ENCODE measurements around the gene MALT1. TPM values are rescaled to one million over a fixed set of nuclear protein-coding genes. Genes with fewer than 3 reads are reported as not detected.

Gene MALT1
- total RNA-seq, 1 donor from 2014 or later, result 28.4 TPM

- no peaks in the 10 kb centered on the region for H3F3A ChIP-seq (ENCODE audit: low read depth)
- Mint-ChIP-seq H3K9me3 (no peaks in the 10 kb centered on the region), H3K27me3 (ENCODE audit: insufficient read depth, low read depth) (no peaks in the 10 kb centered on the region), H3K4me3 (no peak overlapping the region), H3K27ac (no peak overlapping the region), H3K36me3 (peaks cover 25% of the 10 kb centered on the region), H3K4me1 (peaks cover 4% of the 10 kb centered on the region)
- H3K9ac ChIP-seq, result no peak overlapping the region
- no peaks in the 10 kb centered on the region for H3K36me3 ChIP-seq
- H3K4me3 ChIP-seq, result no peak overlapping the region
- no peak overlapping the region for H3K27ac ChIP-seq
- H3K4me1 ChIP-seq, result no peaks in the 10 kb centered on the region
- no peak overlapping the region for H2AFZ ChIP-seq (replicated peaks)
- DNase-seq (ENCODE audit: low spot score), result no peak
- H3K9me3 ChIP-seq (ENCODE audit: low read depth), result no peaks in the 10 kb centered on the region
- no peaks in the 10 kb centered on the region for H3K79me2 ChIP-seq (ENCODE audit: low read depth)
- TF ChIP-seq CTCF (IDR thresholded peaks at IDR 0.05) (no peak), EZH2 (IDR thresholded peaks at IDR 0.05) (no peak), EZH2phosphoT487 (IDR thresholded peaks at IDR 0.05) (no peak)
- H3K27me3 ChIP-seq, result no peaks in the 10 kb centered on the region
- H4K20me1 ChIP-seq (ENCODE audit: low read depth), result no peaks in the 10 kb centered on the region
- no peak overlapping the region for H3K4me2 ChIP-seq
Observed at GRCh38 chr18:58728719-58729118, 57.5 kb downstream of the MALT1 start.

- Mint-ChIP-seq H3K4me3 (no peak overlapping the region), H3K36me3 (peaks cover 26% of the 10 kb centered on the region), H3K4me1 (peaks cover 4% of the 10 kb centered on the region), H3K9me3 (no peaks in the 10 kb centered on the region), H3K27me3 (ENCODE audit: insufficient read depth, low read depth) (no peaks in the 10 kb centered on the region), H3K27ac (no peak overlapping the region)
- Histone ChIP-seq H3K4me2 (no peak overlapping the region), H3K79me2 (ENCODE audit: low read depth) (no peaks in the 10 kb centered on the region), H3K27ac (no peak overlapping the region), H3K4me3 (no peak overlapping the region), H3K27me3 (no peaks in the 10 kb centered on the region), H3K9ac (no peak overlapping the region), H3F3A (ENCODE audit: low read depth) (no peaks in the 10 kb centered on the region), H3K36me3 (no peaks in the 10 kb centered on the region), H3K4me1 (no peaks in the 10 kb centered on the region), H4K20me1 (ENCODE audit: low read depth) (no peaks in the 10 kb centered on the region), H2AFZ (replicated peaks) (no peak overlapping the region), H3K9me3 (ENCODE audit: low read depth) (no peaks in the 10 kb centered on the region)
- TF ChIP-seq EZH2phosphoT487 (IDR thresholded peaks at IDR 0.05) (no peak), EZH2 (IDR thresholded peaks at IDR 0.05) (no peak), CTCF (IDR thresholded peaks at IDR 0.05) (no peak)
- DNase-seq (ENCODE audit: low spot score), result no peak
Observed at GRCh38 chr18:58730618-58731017, 59.4 kb downstream of the MALT1 start.

GRCh38 chr18:58732471-58732870 lies 61.2 kb downstream of the MALT1 start:
- Histone ChIP-seq H3K9ac (no peak overlapping the region), H3K9me3 (ENCODE audit: low read depth) (no peaks in the 10 kb centered on the region), H3K36me3 (no peaks in the 10 kb centered on the region), H3K4me3 (no peak overlapping the region), H3F3A (ENCODE audit: low read depth) (no peaks in the 10 kb centered on the region), H4K20me1 (ENCODE audit: low read depth) (no peaks in the 10 kb centered on the region), H3K4me1 (no peaks in the 10 kb centered on the region), H3K4me2 (no peak overlapping the region), H3K79me2 (ENCODE audit: low read depth) (no peaks in the 10 kb centered on the region), H2AFZ (replicated peaks) (no peak overlapping the region), H3K27ac (no peak overlapping the region), H3K27me3 (no peaks in the 10 kb centered on the region)
- H3K36me3 Mint-ChIP-seq, result peaks cover 31% of the 10 kb centered on the region
- no peak for DNase-seq (ENCODE audit: low spot score)
- H3K9me3 Mint-ChIP-seq, result no peaks in the 10 kb centered on the region
- TF ChIP-seq EZH2 (IDR thresholded peaks at IDR 0.05) (no peak), CTCF (IDR thresholded peaks at IDR 0.05) (no peak), EZH2phosphoT487 (IDR thresholded peaks at IDR 0.05) (no peak)
- no peaks in the 10 kb centered on the region for H3K27me3 Mint-ChIP-seq (ENCODE audit: insufficient read depth, low read depth)
- peaks cover 4% of the 10 kb centered on the region for H3K4me1 Mint-ChIP-seq
- H3K4me3 Mint-ChIP-seq, result no peak overlapping the region
- H3K27ac Mint-ChIP-seq, result no peak overlapping the region
